CD14-positive monocyte (primary cell): ENCODE measurements around the gene ERLIN1. TPM values are rescaled to one million over a fixed set of nuclear protein-coding genes. Genes with fewer than 3 reads are reported as not detected.
A peak's percentile ranks its signal among the peaks of the same experiment; 100 is the strongest.

Experiments used
- DNase-seq, 3 donors: peaks; one replicate each; pipeline ENCODE4 v3.0.0-alpha.2; 2011 to 2022
- H2AFZ ChIP-seq: 2 replicates; pipeline ENCODE4 v1.6.0; 2012; ENCODE audit warnings: mild to moderate bottlenecking, low read depth, low read length, inconsistent platforms; ENCODE audit not compliant: insufficient read depth, poor library complexity, severe bottlenecking
- H3K27ac ChIP-seq, 2 donors: 1 replicate in 1 of 2; 2 replicates in 1 of 2; pipeline ENCODE4 v1.5.1; 2012 to 2013; ENCODE audit warnings: low read length in 2 of 2, control low read depth in 1 of 2, inconsistent platforms in 1 of 2, low read depth in 1 of 2, mild to moderate bottlenecking in 1 of 2
- H3K27me3 ChIP-seq, 2 donors: one replicate each; pipeline versions ENCODE4 v1.6.0 to v1.6.1; 2011 to 2013; ENCODE audit warnings: low read length in 2 of 2; ENCODE audit not compliant: control insufficient read depth in 2 of 2, insufficient read depth in 2 of 2
- H3K36me3 ChIP-seq, 2 donors: replicated peaks in 1 of 2; 1 replicate in 1 of 2; 2 replicates in 1 of 2; pipeline versions ENCODE4 v1.5.1 to v1.6.1; 2012 to 2013; ENCODE audit warnings: low read length in 2 of 2, control low read depth in 1 of 2, inconsistent platforms in 1 of 2, mild to moderate bottlenecking in 1 of 2; ENCODE audit not compliant: insufficient read depth in 2 of 2, control insufficient read depth in 1 of 2
- H3K4me1 ChIP-seq, 2 donors: 1 replicate in 1 of 2; 2 replicates in 1 of 2; pipeline versions ENCODE4 v1.5.1 to v1.6.1; 2012 to 2013; ENCODE audit warnings: low read length in 2 of 2, control low read depth in 1 of 2, inconsistent platforms in 1 of 2, mild to moderate bottlenecking in 1 of 2, moderate library complexity in 1 of 2; ENCODE audit not compliant: insufficient read depth in 2 of 2, control insufficient read depth in 1 of 2
- H3K4me2 ChIP-seq: replicated peaks from 2 replicates; pipeline ENCODE3; 2012; ENCODE audit warnings: low read length, moderate library complexity, mild to moderate bottlenecking; ENCODE audit not compliant: poor library complexity, severe bottlenecking; ENCODE audit errors: extremely low read depth
- H3K4me3 ChIP-seq, 3 experiments: fragments of 200-600 bp in 1 of 3; sonication (generic) in 1 of 3; replicated peaks in 1 of 3; 1 replicate in 2 of 3; 2 replicates in 1 of 3; pipeline ENCODE4 v1.5.1; 2011 to 2013; ENCODE audit warnings: low read length in 3 of 3, mild to moderate bottlenecking in 3 of 3, control low read depth in 2 of 3, low read depth in 2 of 3, inconsistent platforms in 1 of 3, moderate library complexity in 1 of 3
- H3K79me2 ChIP-seq: 2 replicates; pipeline ENCODE4 v1.6.0; 2012; ENCODE audit warnings: mild to moderate bottlenecking, control low read depth, inconsistent platforms, low read length, moderate library complexity; ENCODE audit not compliant: insufficient read depth
- H3K9ac ChIP-seq: 2 replicates; pipeline ENCODE4 v1.6.0; 2017; ENCODE audit warnings: low read length, mild to moderate bottlenecking; ENCODE audit not compliant: insufficient read depth, poor library complexity, severe bottlenecking
- H3K9me3 ChIP-seq, 2 donors: replicated peaks in 1 of 2; 1 replicate in 1 of 2; 2 replicates in 1 of 2; pipeline versions ENCODE4 v1.5.1 to v1.6.1; 2012 to 2013; ENCODE audit warnings: low read length in 2 of 2, control low read depth in 1 of 2; ENCODE audit not compliant: control insufficient read depth in 1 of 2, insufficient read depth in 1 of 2
- H4K20me1 ChIP-seq: 2 replicates; pipeline ENCODE4 v1.6.0; 2012; ENCODE audit warnings: mild to moderate bottlenecking, low read length, control low read depth, moderate library complexity; ENCODE audit not compliant: insufficient read depth
- H3K27ac Mint-ChIP-seq, 7 donors: one replicate each; pipeline ENCODE4 v1.8.0; 2020; ENCODE audit warnings: mild to moderate bottlenecking in 7 of 7, mixed read lengths in 7 of 7, moderate library complexity in 6 of 7, inconsistent platforms in 2 of 7
- H3K27me3 Mint-ChIP-seq, 3 donors: one replicate each; pipeline ENCODE4 v1.8.0; 2021 to 2022; ENCODE audit warnings: low read depth in 3 of 3, mild to moderate bottlenecking in 3 of 3, mixed read lengths in 3 of 3, moderate library complexity in 3 of 3, inconsistent platforms in 1 of 3
- H3K36me3 Mint-ChIP-seq, 2 donors: one replicate each; pipeline ENCODE4 v1.8.0; 2020; ENCODE audit warnings: mixed read lengths in 2 of 2, inconsistent platforms in 1 of 2, mild to moderate bottlenecking in 1 of 2
- H3K4me1 Mint-ChIP-seq: one replicate; pipeline ENCODE4 v1.8.0; 2020; ENCODE audit warnings: mild to moderate bottlenecking, mixed read lengths
- H3K4me3 Mint-ChIP-seq, 2 donors: one replicate each; pipeline ENCODE4 v1.8.0; 2020; ENCODE audit warnings: mild to moderate bottlenecking in 2 of 2, mixed read lengths in 2 of 2, moderate library complexity in 1 of 2
- H3K9me3 Mint-ChIP-seq, 7 donors: one replicate each; pipeline ENCODE4 v1.8.0; 2020 to 2022; ENCODE audit warnings: mixed read lengths in 7 of 7, mild to moderate bottlenecking in 6 of 7, moderate library complexity in 6 of 7, inconsistent platforms in 2 of 7
- CTCF ChIP-seq: fragments of 200-600 bp; IDR thresholded peaks from one replicate; pipeline ENCODE4 v1.8.0; 2022; ENCODE audit warnings: antibody characterized with exemption, mild to moderate bottlenecking
- WGBS: methylation state at CpG from one replicate; pipeline ENCODE4 v1.1.5; 2013; ENCODE audit warnings: missing lambda C conversion rate; ENCODE audit not compliant: insufficient coverage; 5-methylcytosine and 5-hydroxymethylcytosine counted together
- intact Hi-C, 2 donors: fragments of 100-400 bp; cut with micrococcal nuclease; formaldehyde crosslinking; loops; one replicate each; pipeline versions ENCODE4 v1.15.0 to v1.15.1; 2023
- polyA plus RNA-seq, 3 donors: library from polyadenylated mRNA; depleted of rRNA in 1 of 3; unstranded in 2 of 3; stranded (reverse) in 1 of 3; fragments of 300-500 nt in 2 of 3; fragments of >200 nt in 1 of 3; fragmentation: Illumina TruSeq in 2 of 3; gene quantifications; 1 replicate in 2 of 3; 2 replicates in 1 of 3; pipeline ENCODE4 v1.2.3, GENCODE V29; 2012 to 2021

Gene ERLIN1
- polyA plus RNA-seq, 3 donors: 14.5 to 31.4 (median 18.7) TPM

- Mint-ChIP-seq H3K36me3 (peaks cover 65 to 78% of the 10 kb centered on the region in 2 donors), H3K27me3 (no peaks in the 10 kb centered on the region), H3K9me3 (no peaks in the 10 kb centered on the region), H3K4me1 (peaks cover 11% of the 10 kb centered on the region), H3K27ac (peak overlapping the region in 1 of 7 donors; percentile 74), H3K4me3 (no peak overlapping the region)
- no peaks in the 10 kb centered on the region for H3K27me3 ChIP-seq
- no peak overlapping the region for H3K9ac ChIP-seq
- 95% methylated on average over 4 of the region's 6 CpGs for WGBS
- H2AFZ ChIP-seq: no peak overlapping the region
- no peak overlapping the region for H3K4me2 ChIP-seq
- H3K4me1 ChIP-seq: no peaks in the 10 kb centered on the region
- intact Hi-C loops: no loop called here
- H3K27ac ChIP-seq: peak overlapping the region in 1 of 2 donors; percentile 54
- H3K4me3 ChIP-seq: no peak overlapping the region
- peaks cover 100% of the 10 kb centered on the region for H3K79me2 ChIP-seq
- peaks cover 71 to 95% of the 10 kb centered on the region in 2 donors for H3K36me3 ChIP-seq
- TF ChIP-seq CTCF: no peak
- peaks cover 5% of the 10 kb centered on the region for H4K20me1 ChIP-seq
- no peaks in the 10 kb centered on the region for H3K9me3 ChIP-seq
- DNase-seq: no peak
Observed at GRCh38 chr10:100173035-100173434, 12.8 kb downstream of the ERLIN1 start.

- Histone ChIP-seq H3K27ac (peak overlapping the region in 1 of 2 donors; percentile 54), H2AFZ (no peak overlapping the region), H3K4me2 (no peak overlapping the region), H3K4me1 (no peaks in the 10 kb centered on the region), H3K9me3 (no peaks in the 10 kb centered on the region), H3K36me3 (peaks cover 71 to 95% of the 10 kb centered on the region in 2 donors), H4K20me1 (peaks cover 5% of the 10 kb centered on the region), H3K9ac (no peak overlapping the region), H3K4me3 (no peak overlapping the region), H3K79me2 (peaks cover 100% of the 10 kb centered on the region), H3K27me3 (no peaks in the 10 kb centered on the region)
- intact Hi-C loops: no loop called here
- Mint-ChIP-seq H3K4me3 (no peak overlapping the region), H3K36me3 (peaks cover 63 to 76% of the 10 kb centered on the region in 2 donors), H3K4me1 (peaks cover 14% of the 10 kb centered on the region), H3K27me3 (no peaks in the 10 kb centered on the region), H3K27ac (peak overlapping the region in 1 of 7 donors; percentile 4), H3K9me3 (no peaks in the 10 kb centered on the region)
- WGBS: no CpG with 5 or more reads among the region's 1 CpG
- DNase-seq: no peak
- no peak for TF ChIP-seq CTCF
Observed at GRCh38 chr10:100172349-100172748, 13.5 kb downstream of the ERLIN1 start.
